ENCODE measurements around the gene WWOX. TPM values are rescaled to one million over a fixed set of nuclear protein-coding genes. Genes with fewer than 3 reads are reported as not detected.
"Not testable (repeated sequence)": the region's sequence is repeated elsewhere in the genome, so short reads cannot be mapped to it uniquely, and the experiment has no call there.

Gene WWOX
- total RNA-seq, 1 experiment from 2014 or later, result 20.3 TPM

DNA sequence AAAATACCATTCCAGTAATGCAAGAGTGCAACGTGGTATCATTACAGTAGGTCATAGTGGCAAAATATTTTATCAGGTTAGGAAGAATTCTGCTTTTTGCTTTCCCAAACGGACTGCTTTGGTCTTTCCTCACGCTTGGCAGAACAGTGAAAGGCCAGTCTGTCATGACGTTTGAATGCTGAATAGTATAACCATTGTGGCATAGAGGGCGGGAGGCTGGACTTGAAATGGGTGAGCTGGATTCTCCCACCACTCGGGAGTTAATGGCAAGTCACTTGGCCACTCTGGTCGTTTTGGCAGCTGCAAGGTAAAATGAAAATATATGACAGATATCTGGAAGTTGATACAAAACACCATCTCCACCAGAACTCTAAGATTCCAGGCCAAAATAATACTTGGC lies 1109.9 kb downstream of the WWOX start:
- DNase-seq (ENCODE audit: low read depth), result no peak

DNA sequence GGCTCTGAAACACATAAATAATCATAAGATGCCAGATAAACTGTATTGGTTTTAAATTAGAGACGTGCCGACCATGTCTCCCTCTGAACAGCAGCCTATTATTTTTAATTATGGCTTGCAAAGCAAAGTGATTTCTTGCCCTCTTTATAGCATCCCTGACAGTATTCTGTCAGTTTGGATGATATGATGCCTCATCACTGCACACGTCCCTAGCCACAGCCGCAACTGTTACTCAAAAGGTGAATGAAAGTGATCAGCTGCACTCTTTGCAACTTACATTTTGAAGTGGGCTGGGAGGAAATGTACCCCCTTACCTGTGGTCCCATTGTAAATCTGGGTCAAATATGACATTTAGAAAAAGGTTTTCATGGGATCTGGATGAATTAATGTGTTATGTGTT lies 1111.2 kb downstream of the WWOX start:
- no peak for DNase-seq (ENCODE audit: low read depth)

DNA sequence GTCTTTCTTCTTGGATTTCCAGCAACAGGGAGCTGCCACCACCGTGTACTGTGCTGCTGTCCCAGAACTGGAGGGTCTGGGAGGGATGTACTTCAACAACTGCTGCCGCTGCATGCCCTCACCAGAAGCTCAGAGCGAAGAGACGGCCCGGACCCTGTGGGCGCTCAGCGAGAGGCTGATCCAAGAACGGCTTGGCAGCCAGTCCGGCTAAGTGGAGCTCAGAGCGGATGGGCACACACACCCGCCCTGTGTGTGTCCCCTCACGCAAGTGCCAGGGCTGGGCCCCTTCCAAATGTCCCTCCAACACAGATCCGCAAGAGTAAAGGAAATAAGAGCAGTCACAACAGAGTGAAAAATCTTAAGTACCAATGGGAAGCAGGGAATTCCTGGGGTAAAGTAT lies 1112.1 kb downstream of the WWOX start:
- DNase-seq (ENCODE audit: low read depth), result no peak

DNA sequence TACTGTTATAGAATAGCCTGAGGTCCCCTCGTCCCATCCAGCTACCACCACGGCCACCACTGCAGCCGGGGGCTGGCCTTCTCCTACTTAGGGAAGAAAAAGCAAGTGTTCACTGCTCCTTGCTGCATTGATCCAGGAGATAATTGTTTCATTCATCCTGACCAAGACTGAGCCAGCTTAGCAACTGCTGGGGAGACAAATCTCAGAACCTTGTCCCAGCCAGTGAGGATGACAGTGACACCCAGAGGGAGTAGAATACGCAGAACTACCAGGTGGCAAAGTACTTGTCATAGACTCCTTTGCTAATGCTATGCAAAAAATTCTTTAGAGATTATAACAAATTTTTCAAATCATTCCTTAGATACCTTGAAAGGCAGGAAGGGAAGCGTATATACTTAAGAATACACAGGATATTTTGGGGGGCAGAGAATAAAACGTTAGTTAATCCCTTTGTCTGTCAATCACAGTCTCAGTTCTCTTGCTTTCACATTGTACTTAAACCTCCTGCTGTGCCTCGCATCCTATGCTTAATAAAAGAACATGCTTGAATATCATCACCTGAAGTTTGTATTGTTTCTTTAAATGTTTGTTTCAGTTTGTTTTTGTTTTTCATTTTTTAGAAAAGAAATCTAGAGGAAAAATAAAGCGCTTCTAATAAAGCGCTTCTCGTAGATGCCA lies 1112.8 kb downstream of the WWOX start:
- DNase-seq (ENCODE audit: low read depth), result no peak

DNA sequence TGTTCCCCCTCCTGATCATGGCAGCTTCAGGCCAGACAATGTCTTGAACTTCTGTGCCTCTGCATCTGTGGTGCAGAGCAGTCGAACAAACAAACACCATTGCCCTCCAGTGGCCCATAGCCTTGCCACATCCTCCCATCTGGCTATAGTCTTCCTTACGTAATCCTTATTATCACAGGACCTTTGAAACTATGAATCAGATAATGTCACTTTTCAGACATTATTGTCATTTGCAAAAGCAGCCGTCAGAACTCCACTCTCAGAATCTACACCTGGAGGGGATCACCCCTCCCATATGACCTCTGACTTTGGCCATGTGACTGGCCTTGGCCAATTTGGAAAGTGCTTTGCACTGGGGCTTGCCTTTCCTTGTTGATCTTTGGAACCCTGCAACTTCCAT lies 1113.8 kb downstream of the WWOX start:
- no peak for DNase-seq (ENCODE audit: low read depth)

DNA sequence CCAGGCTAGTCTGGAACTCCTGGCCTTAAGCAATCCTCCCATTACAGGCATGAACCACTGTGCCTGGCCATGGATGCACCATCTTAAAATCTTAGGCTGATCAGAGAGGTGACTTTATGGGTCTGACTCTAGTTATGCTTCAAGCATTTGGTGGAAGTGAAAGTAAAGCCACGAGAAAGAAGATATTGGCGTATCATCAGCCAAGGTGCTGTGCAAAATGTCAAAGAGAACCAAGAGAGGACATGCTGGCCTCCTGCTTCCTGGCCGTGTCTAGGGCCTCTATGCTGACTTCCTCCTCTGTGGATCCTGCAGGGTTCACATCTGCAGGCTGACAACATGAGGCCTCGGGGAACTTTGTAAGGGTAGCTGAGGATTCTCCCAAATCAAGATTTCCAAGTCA lies 1115.8 kb downstream of the WWOX start:
- DNase-seq (ENCODE audit: low read depth), result no peak

DNA sequence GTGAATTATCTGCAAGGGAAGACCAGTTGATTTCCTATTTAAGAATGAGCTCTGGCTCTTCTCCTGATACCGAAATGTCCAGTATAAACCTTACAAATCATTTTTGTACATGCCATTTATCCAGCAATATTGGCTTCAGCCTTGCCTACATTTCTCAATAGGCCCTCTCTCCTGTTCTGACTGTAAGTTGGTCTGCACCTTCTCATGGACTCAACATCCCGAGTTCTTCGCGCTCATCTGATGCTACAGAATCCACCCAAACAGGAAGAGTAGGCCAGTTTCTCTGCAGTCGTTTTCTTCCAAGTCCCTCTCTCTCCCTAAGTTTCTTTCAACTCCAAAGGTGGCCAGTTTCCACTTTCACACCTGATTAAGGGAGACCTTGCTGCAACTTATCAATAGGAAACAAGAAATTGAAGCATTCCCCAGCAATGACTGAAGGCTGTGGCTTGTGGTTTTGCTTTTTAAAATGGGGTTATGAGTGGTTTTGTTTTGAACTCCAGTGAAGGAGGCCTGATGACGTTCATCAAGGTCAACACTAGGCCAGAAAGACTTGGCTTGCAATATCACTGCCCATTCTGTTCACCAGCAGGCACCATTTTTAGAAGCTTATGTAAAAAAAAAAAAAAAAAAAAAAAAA lies 1118.0 kb downstream of the WWOX start:
- DNase-seq (ENCODE audit: low read depth), result no peak

DNA sequence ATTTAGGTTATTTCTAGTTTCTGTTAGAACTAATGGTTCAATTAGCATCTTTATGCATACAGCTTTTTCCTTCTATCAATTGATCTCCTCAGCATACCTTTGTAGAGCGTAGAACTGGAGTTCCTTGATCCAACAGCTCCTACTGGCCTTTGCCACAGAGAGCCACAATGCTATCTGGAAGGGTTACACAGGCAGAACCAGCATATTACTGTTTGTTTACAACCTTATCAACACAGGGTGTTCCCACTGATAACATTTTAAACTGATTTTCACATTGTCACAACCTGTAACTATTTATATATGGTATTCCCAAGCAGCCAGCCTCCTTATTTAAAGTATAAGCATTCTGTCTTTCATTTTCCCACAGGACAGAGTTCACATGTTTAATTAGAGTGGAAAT lies 1118.9 kb downstream of the WWOX start:
- no peak for DNase-seq (ENCODE audit: low read depth)

DNA sequence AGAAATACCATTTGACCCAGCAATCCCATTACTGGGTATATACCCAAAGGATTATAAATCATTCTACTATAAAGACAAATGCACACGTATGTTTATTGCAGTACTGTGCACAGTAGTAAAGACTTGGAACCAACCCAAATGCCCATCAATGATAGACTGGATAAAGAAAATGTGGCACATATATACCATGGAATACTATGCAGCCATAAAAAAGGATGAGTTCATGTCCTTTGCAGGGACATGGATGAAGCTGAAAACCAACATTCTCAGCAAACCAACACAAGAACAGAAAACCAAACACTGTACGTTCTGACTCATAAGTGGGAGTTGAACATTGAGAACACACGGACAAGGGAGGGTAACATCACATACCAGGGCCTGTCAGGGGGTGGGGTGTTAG lies 1126.5 kb downstream of the WWOX start:
- DNase-seq (ENCODE audit: low read depth), result not testable (repeated sequence)

DNA sequence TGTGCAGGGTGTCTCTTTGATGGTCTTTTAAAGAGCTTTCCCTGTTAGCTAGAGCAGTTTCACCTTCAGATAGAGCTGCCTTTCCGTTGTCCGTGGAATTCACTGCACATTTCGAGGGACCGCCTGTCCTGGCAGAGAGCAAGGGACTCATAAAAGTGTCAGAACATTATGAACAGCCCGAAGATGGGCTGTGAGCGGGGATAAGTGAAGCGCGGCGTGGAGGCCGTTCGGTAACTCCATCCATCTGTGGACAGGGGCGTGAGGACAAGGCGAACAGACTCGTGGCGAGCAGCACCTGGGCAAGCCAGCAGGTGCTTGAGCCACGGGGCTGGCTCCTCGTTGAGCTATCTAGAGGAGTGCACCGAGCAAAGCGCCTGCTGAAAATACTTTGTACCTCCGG lies 1129.9 kb downstream of the WWOX start:
- DNase-seq (ENCODE audit: low read depth), result no peak

DNA sequence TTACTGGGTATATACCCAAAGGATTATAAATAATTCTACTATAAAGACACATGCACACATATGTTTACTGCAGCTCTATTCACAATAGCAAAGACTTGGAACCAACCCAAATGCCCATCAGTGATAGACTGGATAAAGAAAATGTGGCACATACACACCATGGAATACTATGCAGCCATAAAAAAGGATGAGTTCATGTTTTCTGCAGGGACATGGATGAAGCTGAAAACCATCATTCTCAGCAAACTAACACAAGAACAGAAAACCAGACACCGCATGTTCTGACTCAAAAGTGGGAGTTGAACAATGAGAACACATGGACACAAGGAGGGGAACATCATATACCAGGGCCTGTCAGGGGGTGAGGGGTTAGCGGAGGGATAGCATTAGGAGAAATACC lies 1146.2 kb downstream of the WWOX start:
- not testable (repeated sequence) for DNase-seq (ENCODE audit: low read depth)

DNA sequence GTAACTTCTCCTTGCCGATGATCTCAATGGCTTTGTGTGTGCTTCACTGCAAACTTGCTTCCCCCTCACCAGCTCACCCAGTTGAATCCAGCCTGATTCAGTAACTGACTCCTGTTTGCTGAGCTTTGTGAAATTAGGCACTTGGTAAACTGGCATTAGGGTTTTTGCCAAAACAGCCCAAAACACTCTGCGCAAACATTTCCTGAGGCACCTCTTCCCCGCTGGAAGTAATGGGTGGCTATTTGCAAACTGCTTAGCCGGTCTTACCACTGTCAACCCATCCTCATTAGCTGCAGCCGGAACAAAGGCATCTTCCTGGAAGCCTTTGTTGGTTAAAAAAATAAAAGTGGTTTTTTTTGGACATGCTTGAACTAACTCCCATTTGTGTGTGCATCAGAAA lies 1147.9 kb downstream of the WWOX start:
- no peak for DNase-seq (ENCODE audit: low read depth)

DNA sequence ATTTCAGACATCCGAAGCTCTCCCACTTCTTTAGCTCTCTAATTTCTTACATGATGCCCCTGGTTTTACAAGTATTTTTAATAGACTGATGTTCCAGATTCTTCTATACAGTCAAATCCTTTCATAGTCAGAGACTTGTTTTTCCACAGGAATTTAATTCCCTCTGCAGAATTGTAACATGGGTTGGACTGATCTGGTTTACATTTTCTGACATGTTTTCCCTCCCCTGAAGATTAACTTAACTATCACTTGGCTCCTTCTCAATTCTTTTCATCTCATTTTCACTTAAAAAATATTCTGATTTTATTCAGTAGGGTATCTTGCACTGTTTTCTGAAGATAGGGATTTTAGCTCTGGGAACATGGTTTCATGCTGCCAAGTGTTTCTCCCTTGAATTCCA lies 1148.9 kb downstream of the WWOX start:
- DNase-seq (ENCODE audit: low read depth), result no peak

DNA sequence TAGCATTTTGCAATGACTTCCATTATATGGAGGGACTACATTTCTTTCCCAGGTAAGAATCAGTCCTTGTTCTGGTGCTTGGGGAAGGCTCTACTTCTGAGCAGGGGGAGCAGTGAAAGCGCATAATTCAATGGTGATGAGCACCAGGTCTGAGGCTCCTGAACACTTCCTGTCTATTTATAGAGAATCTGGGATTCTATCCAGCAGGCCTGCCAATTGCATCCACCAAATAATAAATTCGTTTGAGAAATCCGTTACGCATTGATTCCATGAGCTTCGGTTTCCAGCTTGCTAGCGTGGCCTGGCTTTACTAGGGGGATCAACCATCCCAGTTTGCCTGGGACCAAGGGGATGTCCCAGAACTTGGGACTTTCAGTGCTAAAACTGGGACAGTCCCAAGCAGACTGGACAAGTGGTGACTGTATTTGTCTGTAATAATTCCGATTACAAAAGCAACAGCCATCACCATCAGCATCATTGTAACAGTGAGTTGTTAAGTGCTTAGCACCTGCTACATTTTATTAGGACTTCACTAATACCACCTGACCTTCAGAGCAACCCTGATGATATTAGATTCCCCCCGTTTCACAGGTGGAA lies 1151.1 kb downstream of the WWOX start:
- DNase-seq (ENCODE audit: low read depth), result no peak

DNA sequence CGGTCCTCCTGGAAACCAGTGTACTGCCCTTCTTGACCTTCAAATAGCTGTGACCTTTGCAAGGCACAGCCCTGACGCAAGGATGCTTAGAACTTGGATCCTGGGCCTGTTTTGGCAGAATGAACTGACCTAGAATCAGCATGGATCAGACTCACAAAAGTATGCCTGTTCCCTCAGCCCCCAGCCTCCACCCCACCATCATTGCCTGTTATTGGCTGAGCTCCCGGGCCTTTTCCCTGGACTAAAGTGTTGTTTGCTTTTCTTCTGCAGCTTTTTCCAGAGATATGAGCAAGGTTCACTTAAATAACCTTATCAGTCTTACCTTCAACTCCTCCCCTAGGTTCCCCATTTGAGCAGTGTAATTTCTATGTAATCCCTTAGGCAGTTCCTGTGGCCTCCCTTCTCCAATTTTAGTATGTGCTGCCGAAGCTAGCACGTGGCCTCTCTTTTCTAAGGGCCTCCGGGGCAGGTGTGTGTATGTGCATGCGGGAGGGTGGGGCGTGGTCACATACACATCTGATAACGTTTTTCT lies 1153.7 kb downstream of the WWOX start:
- DNase-seq (ENCODE audit: low read depth), result no peak

DNA sequence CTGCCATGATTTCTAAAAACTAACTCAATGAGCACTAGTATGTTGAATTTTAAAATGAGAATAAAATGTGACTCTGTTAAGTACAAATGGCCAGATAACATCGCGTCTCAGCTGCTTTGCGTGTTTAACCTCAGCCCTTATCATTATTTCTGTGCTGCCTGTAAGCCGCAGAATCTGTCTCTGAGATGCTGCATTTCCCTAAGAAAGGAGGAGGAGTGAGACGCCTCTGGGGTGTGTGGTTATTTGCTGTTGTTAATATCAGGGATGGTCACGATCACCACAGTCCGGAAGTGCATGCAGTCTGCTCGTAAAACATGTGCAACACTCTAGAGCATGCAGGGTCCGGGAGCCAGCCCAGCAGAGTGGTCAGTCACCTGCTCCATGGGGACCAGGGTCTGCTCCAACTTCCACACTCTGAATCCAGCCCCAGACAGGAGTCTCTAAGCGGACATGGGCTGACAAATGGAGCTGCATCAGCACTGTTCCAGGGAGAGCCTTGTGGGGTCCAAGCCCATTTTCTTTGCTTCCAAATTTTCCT lies 1158.6 kb downstream of the WWOX start:
- no peak for DNase-seq (ENCODE audit: low read depth)

DNA sequence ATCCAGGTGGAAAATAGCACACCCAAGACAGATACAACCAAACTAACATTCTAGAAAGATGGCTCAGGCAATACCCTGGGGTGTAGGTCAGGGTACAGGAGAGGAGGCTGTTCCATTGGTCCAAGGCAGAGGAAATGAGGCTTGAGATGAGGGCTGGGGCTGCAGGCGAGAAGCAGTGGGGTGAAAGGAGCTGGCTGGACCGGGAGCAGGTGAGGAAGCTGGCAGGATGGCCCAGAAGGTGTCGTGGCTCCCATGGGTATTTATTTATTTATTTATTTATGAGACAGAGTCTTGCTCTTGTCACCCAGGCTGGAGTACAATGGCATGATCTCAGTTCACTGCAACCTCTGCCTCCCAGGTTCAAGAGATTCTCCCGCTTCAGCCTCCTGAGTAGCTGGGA lies 1161.4 kb downstream of the WWOX start:
- not testable (repeated sequence) for DNase-seq (ENCODE audit: low read depth)

DNA sequence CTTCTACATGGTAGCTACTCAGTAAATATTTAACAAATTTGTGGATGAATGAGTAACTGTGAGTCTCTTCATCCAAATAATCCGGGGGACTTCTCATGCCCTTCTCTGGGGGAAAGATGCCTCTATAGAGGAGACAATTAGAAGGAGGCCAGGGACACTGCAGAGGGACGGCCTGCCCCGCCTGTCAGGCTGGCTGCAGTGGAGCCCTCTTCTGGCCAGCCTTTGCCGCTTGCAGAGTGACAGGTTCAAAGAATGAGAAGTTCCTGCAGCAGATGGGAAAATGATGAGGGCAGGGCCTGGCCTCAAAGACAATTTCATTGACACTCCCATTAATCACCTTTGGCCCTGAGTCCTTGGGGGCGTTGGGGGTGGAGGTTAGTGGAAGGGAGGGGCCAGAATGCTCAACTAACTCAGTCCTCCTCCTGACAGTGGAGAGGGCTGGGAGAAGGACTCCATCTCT lies 1162.1 kb downstream of the WWOX start:
- DNase-seq (ENCODE audit: low read depth), result no peak

DNA sequence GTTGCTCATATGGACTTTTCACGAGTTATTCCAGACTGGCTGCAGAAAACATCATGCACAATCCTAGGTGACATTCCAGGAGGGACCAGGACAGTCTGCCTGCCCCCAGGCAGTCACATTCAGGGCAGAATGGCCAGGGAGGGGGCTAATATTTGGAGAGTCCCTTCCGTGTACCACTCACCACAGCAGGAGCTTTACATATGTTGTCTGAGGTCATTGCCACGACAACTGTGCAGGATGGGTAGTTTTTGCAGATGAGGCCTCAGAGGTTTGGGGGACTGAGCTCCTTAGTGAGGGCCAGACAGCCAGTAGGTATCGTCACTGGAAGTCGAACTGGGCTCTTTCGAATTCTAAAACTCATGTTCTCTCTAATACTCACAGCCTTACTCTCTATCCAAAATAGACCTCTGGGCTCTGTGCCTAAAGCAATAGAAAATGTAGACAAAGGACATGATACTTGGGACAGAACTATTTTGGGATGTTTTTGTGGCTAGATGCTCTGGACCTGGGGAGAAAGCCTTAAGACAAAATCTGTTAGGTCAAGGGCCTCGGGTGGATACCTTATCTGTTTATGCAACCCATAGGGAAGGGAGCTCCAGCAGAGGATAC lies 1162.6 kb downstream of the WWOX start:
- no peak for DNase-seq (ENCODE audit: low read depth)
